ENCODE data around the gene TRIM63. TPM values are rescaled to one million over a fixed set of nuclear protein-coding genes. Genes with fewer than 3 reads are reported as not detected.

TRIM63 gene
- total and polyA plus RNA-seq, 2 of the 13 experiments (the other 11 are each of a cell fraction or from before 2014, with no cell fraction given), result not detected

DNA sequence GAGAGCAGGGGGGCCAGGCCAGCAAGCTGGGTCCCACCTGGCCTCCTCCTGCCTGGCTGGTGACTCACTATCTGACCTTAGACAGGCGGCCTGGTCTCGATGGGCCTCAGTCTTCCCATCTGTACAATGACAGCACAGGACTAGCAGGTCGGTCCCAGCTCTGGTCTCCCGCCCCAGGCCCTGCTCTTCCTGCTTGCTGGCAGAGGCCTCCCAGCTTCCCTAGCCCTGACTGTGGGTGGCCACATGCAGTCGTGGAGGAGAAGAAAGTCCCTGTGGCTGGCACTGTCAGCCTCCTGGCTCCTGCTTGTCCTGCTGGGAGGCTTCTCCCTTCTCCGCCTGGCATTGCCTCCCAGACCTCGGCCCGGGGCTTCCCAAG lies 45.0 kb downstream of the TRIM63 start (continued):
- TF ChIP-seq DZIP1 (CRISPR knock-in tag; IDR thresholded peaks at IDR 0.05) (0 out of 2 replicates have a peak, but pooled peaks have one; percentile 53), FOXO4 (CRISPR knock-in tag; conservative IDR thresholded peaks at IDR 0.05) (no peak), DDIT3 (CRISPR knock-in tag; IDR thresholded peaks at IDR 0.05) (no peak), RAD51 (IDR thresholded peaks at IDR 0.05; ENCODE audit: borderline replicate concordance) (no peak), ZNF569 (CRISPR knock-in tag; IDR thresholded peaks at IDR 0.05; ENCODE audit: borderline replicate concordance) (no peak), CBFB (CRISPR knock-in tag; IDR thresholded peaks at IDR 0.05) (no peak), ZNF33B (CRISPR knock-in tag; IDR thresholded peaks at IDR 0.05) (no peak), PTBP1 (IDR thresholded peaks at IDR 0.05; ENCODE audit: low read depth, low read length, poor library complexity, severe bottlenecking) (peak; percentile 55), ZSCAN21 (CRISPR knock-in tag; IDR thresholded peaks at IDR 0.05; ENCODE audit: borderline replicate concordance) (0 out of 2 replicates have a peak, but pooled peaks have one; percentile 42), RBFOX2 (IDR thresholded peaks at IDR 0.05; ENCODE audit: low read depth, low read length) (no peak), MIER3 (CRISPR knock-in tag; IDR thresholded peaks at IDR 0.05; ENCODE audit: borderline replicate concordance) (no peak), ZC3H4 (CRISPR knock-in tag; IDR thresholded peaks at IDR 0.05; ENCODE audit: borderline replicate concordance) (no peak), SKIL (CRISPR knock-in tag; IDR thresholded peaks at IDR 0.05; ENCODE audit: borderline replicate concordance) (no peak), ZNF383 (CRISPR knock-in tag; IDR thresholded peaks at IDR 0.05; ENCODE audit: borderline replicate concordance) (no peak), TFE3 (CRISPR knock-in tag; IDR thresholded peaks at IDR 0.05) (no peak), SOX5 (CRISPR knock-in tag; IDR thresholded peaks at IDR 0.05; ENCODE audit: borderline replicate concordance) (no peak)
- TF ChIP-seq, protein P1, sequence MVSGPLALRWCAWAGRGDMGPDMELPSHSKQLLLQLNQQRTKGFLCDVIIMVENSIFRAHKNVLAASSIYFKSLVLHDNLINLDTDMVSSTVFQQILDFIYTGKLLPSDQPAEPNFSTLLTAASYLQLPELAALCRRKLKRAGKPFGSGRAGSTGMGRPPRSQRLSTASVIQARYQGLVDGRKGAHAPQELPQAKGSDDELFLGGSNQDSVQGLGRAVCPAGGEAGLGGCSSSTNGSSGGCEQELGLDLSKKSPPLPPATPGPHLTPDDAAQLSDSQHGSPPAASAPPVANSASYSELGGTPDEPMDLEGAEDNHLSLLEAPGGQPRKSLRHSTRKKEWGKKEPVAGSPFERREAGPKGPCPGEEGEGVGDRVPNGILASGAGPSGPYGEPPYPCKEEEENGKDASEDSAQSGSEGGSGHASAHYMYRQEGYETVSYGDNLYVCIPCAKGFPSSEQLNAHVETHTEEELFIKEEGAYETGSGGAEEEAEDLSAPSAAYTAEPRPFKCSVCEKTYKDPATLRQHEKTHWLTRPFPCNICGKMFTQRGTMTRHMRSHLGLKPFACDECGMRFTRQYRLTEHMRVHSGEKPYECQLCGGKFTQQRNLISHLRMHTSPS (CRISPR knock-in tag; IDR thresholded peaks at IDR 0.05; ENCODE audit: low read depth), result peak; percentile 5; the same call in 1 of the 2 replicates
- TF ChIP-seq, protein P2, sequence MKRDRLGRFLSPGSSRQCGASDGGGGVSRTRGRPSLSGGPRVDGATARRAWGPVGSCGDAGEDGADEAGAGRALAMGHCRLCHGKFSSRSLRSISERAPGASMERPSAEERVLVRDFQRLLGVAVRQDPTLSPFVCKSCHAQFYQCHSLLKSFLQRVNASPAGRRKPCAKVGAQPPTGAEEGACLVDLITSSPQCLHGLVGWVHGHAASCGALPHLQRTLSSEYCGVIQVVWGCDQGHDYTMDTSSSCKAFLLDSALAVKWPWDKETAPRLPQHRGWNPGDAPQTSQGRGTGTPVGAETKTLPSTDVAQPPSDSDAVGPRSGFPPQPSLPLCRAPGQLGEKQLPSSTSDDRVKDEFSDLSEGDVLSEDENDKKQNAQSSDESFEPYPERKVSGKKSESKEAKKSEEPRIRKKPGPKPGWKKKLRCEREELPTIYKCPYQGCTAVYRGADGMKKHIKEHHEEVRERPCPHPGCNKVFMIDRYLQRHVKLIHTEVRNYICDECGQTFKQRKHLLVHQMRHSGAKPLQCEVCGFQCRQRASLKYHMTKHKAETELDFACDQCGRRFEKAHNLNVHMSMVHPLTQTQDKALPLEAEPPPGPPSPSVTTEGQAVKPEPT (CRISPR knock-in tag; IDR thresholded peaks at IDR 0.05; ENCODE audit: low read depth), result no peak
